ENCODE data around the gene TRAPPC14.
"Not testable (repeated sequence)": the region's sequence is repeated elsewhere in the genome, so short reads cannot be mapped to it uniquely, and the experiment has no call there.

The TRAPPC14 gene, protein sequence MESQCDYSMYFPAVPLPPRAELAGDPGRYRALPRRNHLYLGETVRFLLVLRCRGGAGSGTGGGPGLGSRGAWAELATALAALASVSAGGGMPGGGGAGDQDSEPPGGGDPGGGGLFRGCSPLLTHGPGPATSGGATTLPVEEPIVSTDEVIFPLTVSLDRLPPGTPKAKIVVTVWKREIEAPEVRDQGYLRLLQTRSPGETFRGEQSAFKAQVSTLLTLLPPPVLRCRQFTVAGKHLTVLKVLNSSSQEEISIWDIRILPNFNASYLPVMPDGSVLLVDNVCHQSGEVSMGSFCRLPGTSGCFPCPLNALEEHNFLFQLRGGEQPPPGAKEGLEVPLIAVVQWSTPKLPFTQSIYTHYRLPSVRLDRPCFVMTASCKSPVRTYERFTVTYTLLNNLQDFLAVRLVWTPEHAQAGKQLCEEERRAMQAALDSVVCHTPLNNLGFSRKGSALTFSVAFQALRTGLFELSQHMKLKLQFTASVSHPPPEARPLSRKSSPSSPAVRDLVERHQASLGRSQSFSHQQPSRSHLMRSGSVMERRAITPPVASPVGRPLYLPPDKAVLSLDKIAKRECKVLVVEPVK

DNA sequence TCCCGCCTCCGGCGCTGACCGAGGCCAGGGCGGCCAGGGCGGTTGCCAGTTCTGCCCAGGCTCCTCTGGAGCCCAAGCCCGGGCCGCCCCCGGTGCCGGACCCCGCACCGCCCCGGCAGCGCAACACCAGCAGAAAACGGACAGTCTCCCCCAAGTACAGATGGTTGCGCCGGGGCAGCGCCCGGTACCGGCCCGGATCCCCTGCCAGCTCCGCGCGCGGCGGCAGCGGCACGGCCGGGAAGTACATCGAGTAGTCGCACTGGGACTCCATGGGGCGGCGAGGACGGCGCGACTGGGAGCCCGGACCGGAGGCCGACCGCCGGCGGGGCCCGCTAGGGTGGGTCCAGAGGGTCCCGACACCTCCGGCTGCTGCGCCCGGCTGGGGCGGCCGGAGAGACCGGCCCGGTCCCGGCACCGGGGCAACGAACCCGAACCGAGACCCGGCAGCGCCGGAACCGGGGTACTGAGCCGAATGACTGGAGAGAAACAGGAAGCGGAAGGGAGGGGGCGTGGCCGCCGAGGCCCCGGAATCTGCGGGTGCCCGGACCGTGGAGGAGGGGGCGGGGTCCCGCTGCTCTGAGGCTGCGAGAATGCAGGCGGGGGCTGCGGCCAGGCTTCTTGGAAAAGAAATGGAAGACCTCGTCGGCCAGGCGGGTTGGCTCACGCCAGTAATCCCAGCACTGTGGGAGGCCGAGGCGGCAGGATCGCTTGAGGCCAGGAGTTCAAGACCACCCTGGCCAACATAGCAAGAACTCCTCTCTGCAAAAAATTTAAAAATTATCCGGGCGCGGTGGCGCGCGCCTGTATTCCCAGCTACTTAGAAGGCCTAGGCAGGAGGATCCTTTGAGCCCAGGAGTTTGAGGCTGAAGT lies at the start of gene TRAPPC14:
Gene TRAPPC14, minus strand, starts transcription at position 495 of the 870 bp plus-strand sequence. Its CDS starts 224 bp downstream, at position 271.
- DNase-seq (ENCODE audit: insufficient read length, low spot score) (peak; percentile 93), FAIRE-seq (peak; percentile 21)

- FAIRE-seq = no peak
- no peak for DNase-seq (ENCODE audit: insufficient read length, low spot score)
Measured at GRCh38 chr7:100204454-100204853, 45.9 kb upstream of the TRAPPC14 start.

DNA sequence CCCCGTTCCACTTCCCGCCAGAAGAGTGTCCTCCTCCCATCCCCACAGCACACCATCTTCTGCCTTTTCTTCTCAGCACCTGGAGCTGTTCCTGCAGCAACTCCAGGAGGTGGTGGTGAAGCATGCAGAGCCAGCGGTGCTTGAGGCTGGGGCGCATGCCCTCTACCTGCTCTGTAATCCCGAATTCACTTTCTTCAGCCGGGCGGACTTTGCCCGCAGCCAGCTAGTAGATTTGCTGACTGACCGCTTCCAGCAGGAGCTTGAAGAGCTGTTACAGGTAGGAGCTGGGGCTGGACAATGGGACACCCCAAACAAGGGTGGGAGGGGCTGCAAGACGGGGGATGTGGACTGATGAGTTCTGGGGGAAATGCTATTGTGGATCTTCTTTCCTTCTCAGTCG lies 42.2 kb upstream of the TRAPPC14 start:
- FAIRE-seq (no peak), DNase-seq (ENCODE audit: insufficient read length, low spot score) (no peak)

- FAIRE-seq = no peak
Measured at GRCh38 chr7:100198266-100198665, 39.7 kb upstream of the TRAPPC14 start.

GRCh38 chr7:100195901-100196322 lies 37.4 kb upstream of the TRAPPC14 start:
- not testable (repeated sequence) for DNase-seq (ENCODE audit: insufficient read length, low spot score)
- peak; percentile 21 for FAIRE-seq

More at GRCh38 chr7:100198266-100198665, 39.7 kb upstream of the TRAPPC14 start:
- DNase-seq (ENCODE audit: insufficient read length, low spot score) = no peak

- no peak for FAIRE-seq
- DNase-seq (ENCODE audit: insufficient read length, low spot score) = no peak
Measured at GRCh38 chr7:100195222-100195621, 36.7 kb upstream of the TRAPPC14 start.

- DNase-seq (ENCODE audit: insufficient read length, low spot score) = no peak
- no peak for FAIRE-seq
Measured at GRCh38 chr7:100192969-100193368, 34.4 kb upstream of the TRAPPC14 start.

DNA sequence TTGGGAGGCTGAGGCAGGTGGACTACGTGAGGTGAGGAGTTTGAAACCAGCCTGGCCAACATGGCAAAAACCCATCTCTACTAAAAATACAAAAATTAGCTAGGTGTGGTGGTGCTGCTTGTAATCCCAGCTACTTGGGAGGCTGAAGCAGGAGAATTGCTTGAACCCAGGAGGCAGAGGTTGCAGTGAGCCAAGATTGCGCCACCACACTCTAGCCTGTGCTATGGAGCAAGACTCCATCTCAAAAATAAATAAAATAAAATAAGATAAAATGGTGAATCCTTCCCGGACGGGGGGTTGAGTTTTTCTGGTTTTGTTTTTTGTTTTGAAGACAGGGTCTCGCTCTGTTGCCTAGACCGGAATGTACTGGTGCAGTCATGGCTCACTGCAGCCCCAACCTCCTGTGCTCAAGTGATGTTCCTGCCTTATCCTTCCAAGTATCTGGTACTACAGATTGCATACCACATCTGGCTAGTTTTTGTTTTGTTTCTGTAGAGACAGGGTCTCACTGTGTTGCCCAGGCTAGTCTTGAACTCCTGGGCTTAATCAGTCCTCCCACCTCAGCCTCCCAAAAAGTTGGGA lies 33.8 kb upstream of the TRAPPC14 start:
- FAIRE-seq = not testable (repeated sequence)

GRCh38 chr7:100191775-100192174 lies 33.3 kb upstream of the TRAPPC14 start:
- peak; percentile 94 for FAIRE-seq

More for the DNA sequence above, 33.8 kb upstream of the TRAPPC14 start:
- not testable (repeated sequence) for DNase-seq (ENCODE audit: insufficient read length, low spot score)

GRCh38 chr7:100190048-100190711 lies 31.7 kb upstream of the TRAPPC14 start:
- DNase-seq (ENCODE audit: insufficient read length, low spot score) (no peak), FAIRE-seq (peak; percentile 93)

More at GRCh38 chr7:100191775-100192174, 33.3 kb upstream of the TRAPPC14 start:
- DNase-seq (ENCODE audit: insufficient read length, low spot score) = no peak

- no peak for FAIRE-seq
- DNase-seq (ENCODE audit: insufficient read length, low spot score) = no peak
Measured at GRCh38 chr7:100189061-100189460, 30.5 kb upstream of the TRAPPC14 start.

DNA sequence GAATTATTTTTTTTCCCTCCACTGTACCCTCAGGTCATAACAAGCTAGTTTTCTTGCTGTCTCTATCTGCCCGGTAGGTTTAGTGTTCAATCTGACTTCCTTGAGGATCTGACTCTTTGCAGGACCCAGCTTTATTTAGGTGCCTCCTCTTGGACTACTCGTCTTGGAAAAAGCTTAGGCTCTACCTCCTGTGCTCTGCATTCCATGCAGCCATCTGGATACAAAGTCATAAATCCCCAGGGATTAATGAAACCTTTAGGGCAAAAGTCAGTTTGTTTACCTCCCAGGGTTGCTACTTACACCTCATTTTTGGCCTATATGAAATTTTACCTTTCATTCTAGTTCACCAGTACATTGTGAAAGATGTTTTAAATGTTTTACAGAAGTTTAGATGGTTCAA lies 27.2 kb upstream of the TRAPPC14 start:
- FAIRE-seq (no peak), DNase-seq (ENCODE audit: insufficient read length, low spot score) (no peak)

DNA sequence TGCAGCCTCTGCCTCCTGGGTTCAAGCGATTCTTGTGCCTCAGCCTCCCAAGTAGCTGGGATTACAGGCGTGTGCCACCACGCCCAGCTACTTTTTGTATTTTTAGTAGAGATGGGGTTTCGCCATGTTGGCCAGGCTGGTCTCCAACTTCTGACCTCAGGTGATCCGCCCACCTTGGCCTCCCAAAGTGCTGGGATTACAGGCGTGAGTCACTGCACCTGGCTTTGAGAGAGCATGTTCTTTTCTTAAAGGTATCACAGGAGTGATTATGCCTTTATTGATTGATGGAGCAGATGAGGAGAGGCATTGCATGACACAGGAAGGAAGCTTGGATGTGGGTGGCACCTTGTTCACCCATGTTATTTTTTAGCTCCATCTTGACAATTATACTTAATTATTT lies 24.6 kb upstream of the TRAPPC14 start:
- DNase-seq (ENCODE audit: insufficient read length, low spot score); FAIRE-seq: not testable (repeated sequence)

- not testable (repeated sequence) for DNase-seq (ENCODE audit: insufficient read length, low spot score); FAIRE-seq
Measured at GRCh38 chr7:100182616-100183015, 24.1 kb upstream of the TRAPPC14 start.

- not testable (repeated sequence) for DNase-seq (ENCODE audit: insufficient read length, low spot score); FAIRE-seq
Measured at GRCh38 chr7:100180084-100180483, 21.6 kb upstream of the TRAPPC14 start.

DNA sequence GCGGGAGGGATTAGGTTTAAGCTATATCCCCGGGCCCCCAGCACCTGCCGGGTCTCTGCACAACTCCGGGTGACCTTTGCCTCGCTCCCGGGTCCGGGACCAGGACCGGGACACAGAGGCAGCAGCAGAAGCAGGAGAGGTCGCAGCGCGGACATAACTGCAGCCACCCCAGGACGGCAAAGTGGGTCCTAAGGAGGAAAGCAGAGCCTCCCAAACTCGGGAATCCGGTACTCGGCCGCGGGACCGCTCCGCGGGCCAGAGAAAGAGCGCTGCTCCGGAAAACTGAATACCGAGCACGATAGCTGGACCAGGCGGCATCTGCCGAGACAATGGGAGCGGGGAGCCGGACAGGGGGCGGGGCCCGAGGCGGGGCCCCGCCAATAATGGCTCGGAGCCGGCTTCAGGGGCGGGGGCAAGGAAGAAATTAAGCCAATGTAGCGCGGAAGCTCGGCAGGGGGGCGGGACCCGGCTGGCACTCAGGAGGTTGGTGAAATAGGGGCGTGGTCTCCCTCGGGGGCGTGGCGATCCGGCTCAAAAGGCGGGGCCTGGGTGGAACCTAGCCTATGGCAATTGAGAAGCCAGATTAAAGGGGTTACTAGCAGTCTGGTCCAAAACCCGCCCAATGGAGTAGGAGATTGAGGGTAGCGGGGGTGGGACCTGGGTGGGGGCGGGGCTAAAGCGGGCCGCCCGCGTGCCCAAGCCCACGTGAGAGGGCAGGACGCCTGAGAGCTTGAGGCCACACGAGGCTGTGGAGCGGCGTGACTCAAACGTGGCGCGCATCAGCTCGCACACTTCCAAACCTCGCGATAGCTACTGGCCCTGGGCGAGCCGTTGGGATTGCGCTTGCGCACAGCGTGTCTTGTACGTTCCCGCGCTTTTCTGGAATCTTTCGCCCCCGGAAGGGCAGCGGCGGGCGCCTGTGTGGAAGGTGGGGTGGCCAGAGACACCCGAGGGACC lies 18.8 kb upstream of the TRAPPC14 start, which contains the start of the genes GPC2 and STAG3:
Gene GPC2, minus strand, starts transcription at position 337 of the 957 bp plus-strand sequence. Its CDS starts 182 bp downstream, at position 155.
Gene STAG3, plus strand, starts transcription at position 874 of the 957 bp plus-strand sequence. CDS start 2,639 bp downstream, outside the sequence.
- FAIRE-seq = peak; percentile 90
- DNase-seq (ENCODE audit: insufficient read length, low spot score) = peak; percentile 94

DNA sequence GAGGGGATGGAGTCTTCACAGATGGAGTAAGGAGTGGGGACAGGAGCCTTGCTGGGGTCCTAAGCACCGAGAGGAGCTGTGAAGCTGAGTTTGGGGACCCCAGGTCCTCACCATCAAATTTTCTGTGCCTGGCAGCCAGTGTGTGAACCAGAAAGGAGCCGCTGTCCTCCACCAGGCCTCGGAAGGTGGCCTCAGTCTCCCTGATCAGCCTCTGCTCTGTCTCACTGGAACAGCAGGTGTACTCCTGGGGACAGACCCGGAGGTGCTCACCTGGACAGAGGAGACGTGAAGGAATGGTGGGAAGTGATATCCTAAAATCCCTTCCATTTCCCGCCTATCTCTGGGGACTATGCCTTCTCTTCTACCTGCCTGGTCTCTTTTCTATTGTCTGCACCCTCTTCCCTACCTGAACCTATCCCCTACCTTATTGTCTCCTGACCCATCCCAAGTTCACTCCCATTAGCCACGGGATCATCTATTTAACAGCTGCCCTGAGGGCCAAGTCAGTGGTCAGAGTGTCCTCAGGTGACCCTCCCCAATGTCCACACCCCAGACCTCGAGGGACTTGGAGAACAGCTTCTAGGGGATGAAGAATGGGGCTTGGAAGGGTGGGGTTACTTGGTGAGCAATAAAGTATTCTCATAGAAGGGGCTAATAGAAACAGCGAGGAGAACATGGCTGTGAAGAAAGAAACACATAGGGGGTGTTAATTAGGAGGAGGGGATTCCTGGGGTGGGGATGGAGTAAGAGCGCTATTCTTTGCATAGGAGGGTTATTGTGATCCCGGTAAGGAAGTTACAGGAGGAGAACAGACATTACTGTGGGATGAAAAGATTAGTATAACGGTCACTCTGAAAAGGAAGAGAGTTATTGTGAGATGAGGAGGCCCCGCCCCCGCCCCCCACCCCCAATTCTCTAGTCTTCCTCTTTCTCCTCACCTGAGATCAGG lies 17.8 kb upstream of the TRAPPC14 start:
- DNase-seq (ENCODE audit: insufficient read length, low spot score) (no peak), FAIRE-seq (no peak)

Measured in GM19239 (cell line).